Ectodermal cell (in vitro differentiated cells): ENCODE data around the gene PTGR3.
"Not testable (repeated sequence)": the region's sequence is repeated elsewhere in the genome, so short reads cannot be mapped to it uniquely, and the experiment has no call there.

Experiments used
- H3K27ac ChIP-seq: 2 replicates; pipeline ENCODE4 v1.7.0; 2013; ENCODE audit warnings: mild to moderate bottlenecking, low read depth, low read length; ENCODE audit not compliant: insufficient read depth, poor library complexity, severe bottlenecking
- H3K27me3 ChIP-seq: 2 replicates; pipeline ENCODE4 v1.7.0; 2013; ENCODE audit warnings: mild to moderate bottlenecking, low read length; ENCODE audit not compliant: insufficient read depth, control insufficient read depth, poor library complexity, severe bottlenecking
- H3K36me3 ChIP-seq: one replicate; pipeline ENCODE4 v1.7.0; 2013; ENCODE audit warnings: low read length; ENCODE audit not compliant: control insufficient read depth, insufficient read depth
- H3K4me1 ChIP-seq: one replicate; pipeline ENCODE4 v1.7.0; 2013; ENCODE audit warnings: low read length; ENCODE audit not compliant: control insufficient read depth, insufficient read depth
- H3K4me3 ChIP-seq: 2 replicates; pipeline ENCODE4 v1.7.0; 2013; ENCODE audit warnings: low read depth, low read length, control low read depth; ENCODE audit not compliant: insufficient read depth
- H3K9me3 ChIP-seq: 2 replicates; pipeline ENCODE4 v1.7.0; 2013; ENCODE audit warnings: mild to moderate bottlenecking, low read length, moderate library complexity; ENCODE audit not compliant: control insufficient read depth
- WGBS, 2 experiments: methylation state at CpG; one replicate each; pipeline ENCODE4 v1.1.7; 2013; ENCODE audit warnings: missing lambda C conversion rate in 2 of 2; 5-methylcytosine and 5-hydroxymethylcytosine counted together

The PTGR3 gene

DNA sequence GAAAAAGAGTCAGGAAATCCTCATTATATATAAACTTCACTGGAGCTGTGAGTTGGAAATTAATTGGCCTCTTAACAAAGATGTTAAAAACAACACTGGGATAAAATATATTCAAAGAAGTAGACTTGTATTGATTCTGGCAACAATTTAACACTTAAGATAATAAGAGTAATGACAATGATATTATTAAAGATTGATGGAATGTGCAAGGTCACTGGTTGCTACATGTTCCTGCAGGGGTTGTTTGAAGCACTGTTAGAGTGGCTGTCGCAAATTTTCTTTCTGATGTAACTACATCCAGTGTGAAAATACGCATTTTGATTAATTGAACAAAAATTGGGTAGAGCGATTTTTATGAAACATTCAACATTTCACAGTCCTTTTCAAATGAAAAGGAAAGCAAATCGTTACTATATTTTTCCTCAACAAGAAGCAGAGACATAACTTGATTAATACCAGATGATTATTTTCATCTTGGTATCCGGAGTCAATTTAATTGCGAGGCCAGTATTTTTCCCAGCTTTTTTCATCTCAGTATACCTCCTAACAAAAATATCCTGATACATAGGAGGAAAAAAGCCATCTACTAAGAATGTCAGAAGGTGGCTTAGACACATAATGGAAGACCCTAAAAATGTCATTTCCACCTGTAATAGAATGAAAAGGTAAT lies 6.1 kb downstream of the PTGR3 start:
- no peak overlapping the region for H3K4me3 ChIP-seq
- H3K27ac ChIP-seq: no peak overlapping the region
- 90 to 97% methylated on average over 6 of the region's 6 CpGs for WGBS, 2 experiments

DNA sequence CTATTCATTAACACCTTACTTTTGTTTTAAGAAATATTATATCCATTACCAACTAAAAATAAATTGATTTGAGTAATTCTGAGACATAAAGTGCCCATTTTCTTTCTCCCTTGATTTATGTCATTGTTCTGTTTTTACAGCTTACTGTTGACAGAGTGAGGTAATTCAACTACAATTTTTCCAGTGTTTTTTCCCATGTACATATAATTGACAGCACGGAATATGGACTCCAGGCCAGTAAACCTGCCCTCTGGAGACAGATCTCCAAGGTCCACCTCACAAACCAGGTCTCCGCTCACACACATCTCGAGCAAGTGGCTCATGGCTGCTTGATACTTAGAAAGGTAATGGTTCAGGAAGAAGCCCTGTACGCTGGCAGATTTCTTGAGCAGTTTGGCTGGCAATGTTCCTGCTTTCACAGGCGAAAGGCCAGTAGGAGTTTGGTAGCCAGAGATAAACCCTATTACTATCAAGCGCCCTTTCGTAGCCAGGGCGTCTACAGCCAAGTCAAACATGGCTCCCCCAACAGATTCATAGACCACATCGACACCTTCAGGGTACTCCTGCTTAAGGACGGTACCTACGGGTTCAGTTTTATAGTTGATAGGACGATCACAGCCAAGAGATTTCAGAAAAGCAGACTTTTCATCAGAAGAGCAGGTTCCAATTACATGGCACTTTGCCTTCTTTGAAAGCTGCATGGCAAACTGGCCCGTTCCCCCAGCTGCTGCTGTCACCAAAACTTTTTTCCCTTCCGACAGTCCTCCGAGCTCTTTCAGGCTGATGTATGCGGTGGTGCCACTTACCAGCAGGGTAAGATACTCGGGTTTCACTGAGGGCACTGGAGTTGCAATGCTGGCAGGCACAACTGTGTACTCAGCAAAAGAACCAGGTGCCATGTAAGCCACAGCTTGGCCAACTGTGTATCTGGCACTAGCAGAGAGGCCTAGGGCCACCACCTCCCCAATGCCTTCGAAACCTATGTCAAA lies 7.4 kb downstream of the PTGR3 start:
- H3K9me3 ChIP-seq: no peaks in the 10 kb centered on the region
- no peak overlapping the region for H3K27ac ChIP-seq
- H3K36me3 ChIP-seq: no peaks in the 10 kb centered on the region
- peaks cover 10% of the 10 kb centered on the region for H3K4me1 ChIP-seq
- peaks cover 48% of the 10 kb centered on the region for H3K27me3 ChIP-seq
- 92 to 94% methylated on average over 18 of the region's 18 CpGs for WGBS, 2 experiments
- no peak overlapping the region for H3K4me3 ChIP-seq

More for the DNA sequence above, 6.1 kb downstream of the PTGR3 start:
- no peaks in the 10 kb centered on the region for H3K9me3 ChIP-seq
- no peaks in the 10 kb centered on the region for H3K36me3 ChIP-seq
- H3K4me1 ChIP-seq: peaks cover 22% of the 10 kb centered on the region
- peaks cover 60% of the 10 kb centered on the region for H3K27me3 ChIP-seq

- 93 to 95% methylated on average over 6 to 7 of the region's 7 CpGs for WGBS, 2 experiments
- no peak overlapping the region for H3K27ac ChIP-seq
- H3K36me3 ChIP-seq: no peaks in the 10 kb centered on the region
- H3K9me3 ChIP-seq: no peaks in the 10 kb centered on the region
- H3K27me3 ChIP-seq: peaks cover 39% of the 10 kb centered on the region
- no peak overlapping the region for H3K4me3 ChIP-seq
- peaks cover 7% of the 10 kb centered on the region for H3K4me1 ChIP-seq
Observed at GRCh38 chr18:75200605-75201280, 8.2 kb downstream of the PTGR3 start.

GRCh38 chr18:75200071-75200470 lies 8.9 kb downstream of the PTGR3 start:
- H3K4me3 ChIP-seq: no peak overlapping the region
- H3K36me3 ChIP-seq: no peaks in the 10 kb centered on the region
- peaks cover 33% of the 10 kb centered on the region for H3K27me3 ChIP-seq
- peaks cover 3% of the 10 kb centered on the region for H3K4me1 ChIP-seq
- 93 to 95% methylated on average over 13 of the region's 13 CpGs for WGBS, 2 experiments
- no peaks in the 10 kb centered on the region for H3K9me3 ChIP-seq
- no peak overlapping the region for H3K27ac ChIP-seq

DNA sequence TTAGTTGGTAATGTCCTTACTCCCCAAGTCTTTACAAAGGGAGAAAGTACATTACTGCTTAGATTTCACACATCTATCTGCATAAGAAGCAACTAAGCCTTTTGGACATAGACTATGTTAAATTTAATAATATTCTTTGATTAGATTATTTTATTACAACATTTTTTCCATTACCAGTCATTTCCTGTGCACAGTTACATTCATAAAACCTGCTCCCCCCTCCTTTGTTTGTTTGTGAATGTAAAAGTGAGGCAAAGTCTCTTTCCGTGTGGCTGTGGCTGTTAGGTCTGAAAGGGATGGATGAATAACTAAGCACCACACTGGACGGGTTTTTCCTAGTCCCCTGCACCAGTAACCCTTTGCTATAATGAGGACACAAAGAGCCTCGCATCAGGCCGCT lies 9.6 kb downstream of the PTGR3 start:
- Histone ChIP-seq H3K4me1 (peaks cover under 1% of the 10 kb centered on the region), H3K27me3 (peaks cover 25% of the 10 kb centered on the region)

DNA sequence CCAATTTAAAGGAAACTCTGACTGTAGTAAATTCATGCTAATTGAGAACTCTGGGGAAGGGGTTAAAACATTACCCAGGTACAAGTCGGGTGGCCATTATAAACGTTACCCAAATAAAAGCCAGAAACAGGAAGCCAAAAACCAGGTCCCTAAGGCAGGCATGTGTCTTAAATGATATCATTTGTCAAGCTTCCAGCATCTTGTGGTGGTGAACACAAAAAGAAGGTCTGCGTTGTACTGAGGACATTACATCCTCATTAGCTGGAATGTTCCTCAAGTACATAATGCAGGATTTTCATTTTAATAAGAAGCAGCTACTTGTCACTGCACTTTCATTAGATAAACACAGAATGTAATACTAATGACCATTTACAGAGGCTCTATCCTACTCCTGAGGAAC lies 10.9 kb downstream of the PTGR3 start:
- Histone ChIP-seq H3K9me3 (no peaks in the 10 kb centered on the region), H3K4me3 (no peak overlapping the region), H3K27me3 (peaks cover 12% of the 10 kb centered on the region), H3K36me3 (no peaks in the 10 kb centered on the region), H3K27ac (no peak overlapping the region), H3K4me1 (no peaks in the 10 kb centered on the region)
- WGBS, 2 experiments: 83 to 90% methylated on average over 3 of the region's 3 CpGs

More for the DNA sequence above, 9.6 kb downstream of the PTGR3 start:
- Histone ChIP-seq H3K27ac (no peak overlapping the region), H3K4me3 (no peak overlapping the region), H3K9me3 (no peaks in the 10 kb centered on the region), H3K36me3 (no peaks in the 10 kb centered on the region)
- 83 to 84% methylated on average over 4 of the region's 4 CpGs for WGBS, 2 experiments

DNA sequence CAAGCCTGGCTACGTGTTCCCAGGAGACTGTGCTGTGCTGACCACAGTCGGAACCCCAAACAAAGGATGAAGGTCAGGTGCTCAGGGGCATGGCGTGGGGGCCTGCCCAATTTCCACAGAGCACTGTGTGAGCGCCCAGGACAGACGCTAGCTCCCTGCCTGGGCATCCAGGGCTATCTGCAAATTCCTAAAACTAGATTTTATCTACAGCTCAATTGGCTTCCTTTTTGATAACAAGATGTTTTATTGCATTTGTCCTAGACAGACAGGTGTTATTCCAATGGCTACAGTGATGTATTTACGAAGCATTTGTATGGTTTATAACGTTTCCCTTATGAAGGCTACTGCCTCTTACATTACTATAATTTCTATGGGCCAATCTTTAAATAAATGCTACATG lies 16.0 kb downstream of the PTGR3 start:
- H3K36me3 ChIP-seq: no peaks in the 10 kb centered on the region
- no peak overlapping the region for H3K4me3 ChIP-seq
- H3K4me1 ChIP-seq: no peaks in the 10 kb centered on the region
- WGBS, 2 experiments: 76 to 85% methylated on average over 5 to 7 of the region's 7 CpGs
- H3K27me3 ChIP-seq: no peaks in the 10 kb centered on the region
- no peak overlapping the region for H3K27ac ChIP-seq
- H3K9me3 ChIP-seq: no peaks in the 10 kb centered on the region

DNA sequence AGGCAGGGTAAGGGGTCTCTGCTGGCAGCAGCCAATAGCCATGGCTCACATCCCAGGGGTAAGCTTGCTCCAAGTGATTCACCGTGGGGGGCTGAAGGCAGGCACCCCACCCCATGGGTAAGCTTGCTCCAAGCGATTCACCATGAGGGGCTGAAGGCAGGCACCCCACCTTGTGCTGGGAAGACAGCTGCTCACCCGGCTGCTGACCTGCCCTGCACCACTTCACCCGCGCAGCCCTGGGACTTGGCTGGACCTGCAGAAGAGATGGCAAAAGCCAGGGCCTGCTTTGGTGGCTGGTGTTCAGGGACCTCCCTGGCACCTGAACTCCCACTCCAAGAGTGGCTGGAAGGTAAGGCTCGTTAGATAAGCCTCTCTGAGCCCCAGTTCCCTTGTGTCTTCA lies 19.2 kb downstream of the PTGR3 start:
- H3K4me3 ChIP-seq: no peak overlapping the region
- H3K9me3 ChIP-seq: no peaks in the 10 kb centered on the region
- WGBS, 2 experiments: 89 to 94% methylated on average over 6 of the region's 6 CpGs
- H3K27me3 ChIP-seq: no peaks in the 10 kb centered on the region
- H3K27ac ChIP-seq: no peak overlapping the region
- H3K36me3 ChIP-seq: no peaks in the 10 kb centered on the region
- no peaks in the 10 kb centered on the region for H3K4me1 ChIP-seq

DNA sequence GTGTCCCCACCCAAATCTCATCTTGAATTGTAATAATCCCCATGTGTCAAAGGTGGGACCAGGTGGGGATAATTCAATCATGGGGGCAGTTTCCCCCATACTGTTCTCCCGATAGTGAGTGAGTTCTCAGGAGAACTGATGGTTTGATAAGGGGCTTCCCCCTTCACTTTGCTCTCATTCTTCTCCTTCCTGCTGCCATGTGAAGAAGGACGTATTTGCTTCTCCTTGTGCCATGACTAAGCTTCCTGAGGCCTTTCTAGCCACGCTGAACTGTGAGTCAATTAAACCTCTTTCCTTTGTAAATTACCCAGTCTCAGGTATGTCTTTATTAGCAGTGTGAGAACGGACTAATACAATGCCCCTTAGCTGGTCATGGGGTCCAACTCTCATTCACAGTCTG lies 21.2 kb downstream of the PTGR3 start:
- not testable (repeated sequence) for H3K4me3 ChIP-seq, H3K27me3 ChIP-seq, H3K9me3 ChIP-seq, H3K36me3 ChIP-seq, H3K27ac ChIP-seq, H3K4me1 ChIP-seq
- WGBS, 2 experiments: 90 to 94% methylated on average over 4 of the region's 4 CpGs

GRCh38 chr18:75185460-75185859 lies 23.5 kb downstream of the PTGR3 start:
- Histone ChIP-seq H3K27ac (no peak overlapping the region), H3K36me3 (no peaks in the 10 kb centered on the region), H3K4me3 (no peak overlapping the region), H3K9me3 (no peaks in the 10 kb centered on the region), H3K4me1 (no peaks in the 10 kb centered on the region), H3K27me3 (no peaks in the 10 kb centered on the region)
- WGBS, 2 experiments: 95% methylated on average over 3 of the region's 3 CpGs
